NCI-H82 (cell line): Measurements from ENCODE around the gene RFX5.
"Not testable (repeated sequence)": the region's sequence is repeated elsewhere in the genome, so short reads cannot be mapped to it uniquely, and the experiment has no call there.

ENCODE experiments used
- DNase-seq: peaks from one replicate; lab custom pipeline; 2025; lab: John Stamatoyannopoulos, UW

Gene RFX5

DNA sequence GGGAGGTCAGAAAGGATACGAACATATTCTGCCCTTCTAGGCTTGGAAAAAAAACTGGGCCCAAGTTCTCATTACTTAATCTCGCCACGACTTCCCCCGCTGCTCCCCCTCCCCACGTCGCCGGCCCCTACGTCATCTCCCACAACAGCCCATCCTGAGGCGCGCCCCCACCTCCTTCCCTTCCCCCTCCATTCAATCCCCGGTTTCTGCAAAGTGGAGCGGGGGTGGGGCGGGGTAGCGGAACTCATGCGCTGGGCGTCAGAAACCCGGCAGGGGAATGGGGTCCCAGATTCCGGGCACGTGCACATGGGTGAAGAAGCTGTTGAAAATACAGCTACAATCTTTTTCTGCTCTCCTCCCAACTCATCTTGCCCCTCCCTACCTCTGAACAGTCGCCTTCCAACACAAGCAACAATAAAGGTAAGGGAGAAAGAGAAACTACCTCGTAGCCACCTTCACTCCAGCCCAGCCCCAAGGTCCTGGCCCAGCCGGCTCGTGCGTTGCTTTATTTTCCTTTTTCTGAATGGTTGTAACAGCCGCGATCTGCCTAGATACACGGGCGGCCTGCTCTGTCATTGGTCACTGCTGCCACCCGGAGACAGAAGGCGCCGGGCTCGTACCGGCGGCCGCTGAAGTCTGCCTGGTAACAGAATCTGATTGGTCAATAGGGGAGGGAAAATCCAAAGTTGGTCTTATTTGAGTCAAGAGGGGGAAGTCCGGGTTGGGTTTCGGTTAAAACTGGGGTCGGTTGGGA is at the start of gene RFX5:
TSS of gene RFX5 (minus strand) at position 484 of the 754 bp plus-strand sequence. CDS start 932 bp downstream, outside the sequence.
- DNase-seq: peak; percentile 100

DNA sequence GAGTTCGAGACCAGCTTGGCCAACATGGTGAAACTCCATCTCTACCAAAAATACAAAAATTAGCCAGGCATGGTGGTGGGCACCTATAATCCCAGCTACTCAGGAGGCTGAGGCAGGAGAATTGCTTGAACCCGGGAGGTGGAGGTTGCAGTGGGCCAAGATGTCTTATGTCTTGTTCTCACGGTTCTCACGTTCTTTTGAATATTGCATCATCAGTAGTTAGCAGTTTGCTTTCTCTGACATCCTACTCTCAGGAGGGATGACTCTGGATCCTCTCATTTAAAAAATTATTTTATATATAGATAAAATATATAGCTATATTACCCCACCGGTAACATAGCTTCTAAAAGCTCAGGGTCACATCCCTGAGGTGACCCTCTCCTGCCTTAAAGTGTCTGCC is 49.2 kb upstream of the RFX5 start:
- DNase-seq: not testable (repeated sequence)

DNA sequence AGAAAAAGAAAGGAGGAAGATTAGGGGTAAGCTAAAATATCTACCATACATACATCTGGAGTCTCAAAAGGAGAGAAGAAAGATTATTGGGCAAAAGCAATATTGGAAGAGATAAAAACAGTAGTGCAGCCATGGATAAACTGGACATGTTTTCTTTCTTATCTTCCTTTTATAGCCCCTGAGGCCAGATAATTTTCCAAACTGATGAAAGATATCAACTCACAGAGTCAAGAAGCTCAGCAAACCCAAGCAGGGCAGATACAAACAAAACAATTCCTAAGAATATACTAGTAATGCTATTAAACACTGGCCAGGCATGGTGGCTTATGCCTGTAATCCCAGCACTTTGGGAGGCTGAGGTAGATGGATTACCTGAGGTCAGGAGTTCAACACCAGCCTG is 46.5 kb upstream of the RFX5 start:
- no peak for DNase-seq

DNA sequence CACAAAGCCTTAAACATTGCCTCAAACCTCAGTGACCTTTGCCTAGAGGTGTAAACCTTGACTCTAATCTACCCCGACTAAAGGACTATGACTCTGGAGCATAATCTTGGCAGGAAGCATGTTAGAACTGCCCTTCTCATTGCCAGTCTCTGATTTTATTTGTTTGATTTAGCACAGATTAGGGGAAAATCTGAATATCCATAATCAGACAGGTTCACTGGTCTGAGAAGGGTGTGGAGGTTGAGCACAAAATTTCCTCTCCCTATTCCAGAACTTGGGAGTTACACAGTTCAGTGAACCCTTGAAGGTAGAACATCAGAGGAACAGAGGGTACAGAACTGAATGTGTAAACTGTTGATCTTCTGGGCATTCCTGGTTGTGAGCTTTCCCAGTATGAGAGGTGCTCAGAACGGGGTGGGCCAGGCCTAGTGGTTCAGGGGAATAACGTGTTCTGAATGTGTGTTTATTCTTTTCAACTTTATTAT is 44.1 kb upstream of the RFX5 start:
- no peak for DNase-seq

DNA sequence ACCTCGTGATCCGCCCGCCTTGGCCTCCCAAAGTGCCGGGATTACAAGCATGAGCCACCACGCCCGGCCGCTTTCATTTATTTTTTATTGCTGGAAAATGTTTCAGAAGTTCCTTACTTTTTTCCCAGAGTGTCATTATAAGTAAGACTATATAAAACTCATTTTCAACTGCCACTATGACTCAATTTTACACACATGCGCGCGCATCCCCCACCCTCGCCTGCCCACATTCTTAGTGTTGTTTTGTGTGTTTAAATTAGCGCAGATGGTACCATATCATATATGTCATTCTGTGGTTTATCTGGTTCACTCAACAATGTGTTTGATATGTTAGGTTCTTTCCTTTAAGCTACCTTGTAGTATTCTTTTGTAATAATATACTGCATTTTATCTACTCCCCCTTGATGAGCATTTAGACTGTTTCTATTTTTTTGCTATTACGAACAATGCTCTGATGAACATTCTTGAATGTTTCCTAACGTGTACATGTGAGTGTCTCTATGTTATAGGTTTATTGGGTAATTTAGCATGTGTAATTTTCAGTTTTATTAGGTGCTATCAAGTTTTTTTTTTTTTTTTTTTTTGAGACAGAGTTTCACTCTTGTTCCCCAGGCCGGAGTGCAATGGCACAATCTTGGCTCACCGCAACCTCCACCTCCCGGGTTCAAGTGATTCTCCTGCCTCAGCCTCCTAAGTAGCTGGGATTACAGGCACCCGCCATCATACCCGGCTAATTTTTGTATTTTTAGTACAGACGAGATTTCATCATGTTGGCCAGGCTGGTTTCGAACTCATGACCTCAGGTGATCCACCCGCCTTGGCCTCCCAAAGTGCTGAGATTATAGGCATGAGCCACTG is 43.4 kb upstream of the RFX5 start:
- DNase-seq: not testable (repeated sequence)

DNA sequence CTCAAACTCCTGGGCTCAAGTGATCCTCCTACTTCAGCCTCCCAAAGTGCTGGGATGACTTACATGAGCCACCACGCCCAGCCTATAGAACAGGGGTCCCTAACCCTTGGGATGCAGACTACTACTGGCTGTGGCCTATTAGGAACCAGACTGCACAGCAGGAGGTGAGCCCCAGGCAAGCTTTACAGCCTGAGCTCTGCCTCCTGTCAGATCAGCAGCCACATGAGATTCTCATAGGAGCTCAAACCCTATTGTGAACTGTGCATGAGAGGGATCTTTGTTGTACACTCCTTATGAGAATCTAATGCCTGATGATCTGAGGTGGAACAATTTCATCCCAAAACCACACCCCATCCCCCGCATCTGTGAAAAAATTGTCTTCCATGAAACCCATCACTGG is 39.0 kb upstream of the RFX5 start:
- no peak for DNase-seq

DNA sequence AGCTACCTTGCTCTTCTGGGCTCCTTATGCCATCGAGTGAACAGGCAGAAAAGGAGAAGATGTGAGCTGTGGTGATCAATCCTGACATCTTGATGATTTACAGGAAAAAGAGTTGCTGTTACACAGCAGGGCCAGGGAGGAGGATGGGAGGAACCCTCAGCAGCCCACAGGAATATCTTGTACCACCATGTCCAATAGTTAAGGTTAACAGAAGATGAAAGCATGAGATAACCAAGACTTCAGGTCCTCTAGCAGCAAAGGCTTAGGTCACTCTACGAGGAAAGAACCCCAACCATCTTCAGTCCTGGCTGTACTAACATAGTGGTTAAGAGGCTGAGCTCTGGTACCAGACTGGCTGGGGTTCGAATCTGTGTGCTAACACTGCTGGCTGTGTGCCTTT is 37.5 kb upstream of the RFX5 start:
- no peak for DNase-seq

DNA sequence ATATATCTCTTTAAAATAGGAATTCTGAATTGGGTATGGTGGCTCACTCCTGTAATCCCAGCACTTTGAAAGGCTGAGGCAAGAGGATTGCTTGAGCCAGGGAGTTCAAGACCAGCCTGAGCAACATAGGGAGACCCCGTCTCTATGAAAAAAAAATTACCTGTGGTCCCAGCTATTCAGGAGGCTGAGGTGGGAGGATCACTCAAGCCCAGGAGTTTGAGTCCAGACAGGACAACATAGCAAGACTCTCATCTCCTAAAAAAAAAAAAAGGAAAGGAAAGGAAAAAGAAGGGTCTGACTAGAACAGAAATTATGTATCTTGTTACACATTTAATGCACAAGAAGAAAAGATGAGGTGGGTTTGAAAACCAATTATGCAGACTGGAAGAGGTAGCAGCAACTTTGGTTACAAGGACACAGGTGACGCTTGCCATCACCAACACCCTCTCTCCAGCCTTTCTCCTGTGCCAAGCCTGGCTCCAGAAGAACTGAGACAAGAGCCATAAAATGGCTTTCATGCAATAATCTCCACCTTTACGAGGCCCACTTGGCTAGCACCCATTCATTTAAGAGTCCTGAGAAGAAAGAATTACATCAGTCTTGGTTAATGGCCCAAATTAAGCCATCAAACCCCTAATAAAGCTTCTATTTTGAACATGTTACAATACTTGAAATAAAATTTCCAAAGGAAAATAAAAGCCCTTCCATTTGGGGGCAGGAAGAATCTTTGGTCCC is 30.3 kb upstream of the RFX5 start:
- no peak for DNase-seq

DNA sequence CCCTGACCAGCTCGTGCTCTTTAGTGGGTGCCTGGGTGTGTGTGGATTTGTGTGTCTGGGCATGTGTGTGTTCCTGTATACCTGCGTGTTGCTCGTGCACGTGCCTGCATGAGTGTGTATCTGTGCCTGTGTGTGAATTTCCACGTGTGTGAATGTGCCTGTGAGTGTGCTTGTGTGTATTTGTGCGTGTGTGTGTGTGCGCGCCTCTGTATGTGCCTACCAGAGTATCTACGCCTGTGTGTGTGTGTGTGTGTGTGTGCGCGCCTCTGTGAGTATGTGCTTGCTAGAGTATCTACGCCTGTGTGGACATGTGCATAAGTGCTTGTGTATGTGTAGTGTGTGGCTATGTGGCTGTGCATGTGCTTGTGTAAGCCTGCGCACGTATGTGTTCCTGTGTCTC is 26.1 kb upstream of the RFX5 start:
- no peak for DNase-seq

DNA sequence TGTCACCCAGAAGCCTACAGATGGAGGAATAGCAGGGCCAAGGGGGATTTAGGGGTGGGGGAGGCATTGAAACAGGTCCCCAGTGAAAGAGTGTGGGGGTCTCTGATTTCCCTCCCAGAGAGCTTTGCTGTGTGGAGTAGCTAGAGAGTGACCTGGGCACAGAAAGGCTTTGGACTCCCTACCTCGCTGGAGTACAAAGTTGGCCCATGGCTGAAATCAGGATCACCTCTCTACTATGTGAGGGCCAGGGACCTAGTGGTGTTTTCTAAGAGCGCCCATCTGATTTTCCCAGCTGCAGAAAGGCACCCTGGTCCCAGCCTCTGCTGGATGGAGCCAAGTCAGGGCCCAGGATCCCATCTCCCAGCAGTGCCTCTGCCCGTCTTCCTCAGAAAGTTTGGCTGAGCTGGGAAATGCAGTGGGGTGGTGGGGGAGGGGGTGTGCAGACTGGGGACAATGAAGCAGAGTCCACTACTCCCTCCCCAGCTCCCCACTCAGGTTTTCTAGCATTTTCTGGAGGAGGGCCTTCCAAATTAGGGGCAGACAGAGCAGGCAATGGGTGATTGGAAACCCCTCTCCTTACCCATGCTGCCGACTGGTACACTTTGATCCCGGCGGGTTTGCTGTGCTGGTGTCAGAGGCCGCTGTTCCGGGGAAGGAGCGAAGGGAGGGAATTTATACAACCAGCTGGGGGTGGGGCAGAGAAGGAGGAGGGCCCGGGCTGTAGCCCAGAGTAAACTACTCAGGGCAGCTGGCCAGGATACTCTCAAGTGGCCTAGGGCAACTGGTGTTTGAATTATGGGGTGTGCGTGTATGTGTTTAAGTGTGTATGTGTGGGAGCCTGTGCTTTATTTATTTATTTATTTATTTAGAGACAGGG is 25.2 kb upstream of the RFX5 start, which contains the start of gene SELENBP1:
TSS of gene SELENBP1 (minus strand) at position 648 of the 877 bp plus-strand sequence. CDS start at position 584, 64 bp downstream.
- DNase-seq: peak; percentile 75

DNA sequence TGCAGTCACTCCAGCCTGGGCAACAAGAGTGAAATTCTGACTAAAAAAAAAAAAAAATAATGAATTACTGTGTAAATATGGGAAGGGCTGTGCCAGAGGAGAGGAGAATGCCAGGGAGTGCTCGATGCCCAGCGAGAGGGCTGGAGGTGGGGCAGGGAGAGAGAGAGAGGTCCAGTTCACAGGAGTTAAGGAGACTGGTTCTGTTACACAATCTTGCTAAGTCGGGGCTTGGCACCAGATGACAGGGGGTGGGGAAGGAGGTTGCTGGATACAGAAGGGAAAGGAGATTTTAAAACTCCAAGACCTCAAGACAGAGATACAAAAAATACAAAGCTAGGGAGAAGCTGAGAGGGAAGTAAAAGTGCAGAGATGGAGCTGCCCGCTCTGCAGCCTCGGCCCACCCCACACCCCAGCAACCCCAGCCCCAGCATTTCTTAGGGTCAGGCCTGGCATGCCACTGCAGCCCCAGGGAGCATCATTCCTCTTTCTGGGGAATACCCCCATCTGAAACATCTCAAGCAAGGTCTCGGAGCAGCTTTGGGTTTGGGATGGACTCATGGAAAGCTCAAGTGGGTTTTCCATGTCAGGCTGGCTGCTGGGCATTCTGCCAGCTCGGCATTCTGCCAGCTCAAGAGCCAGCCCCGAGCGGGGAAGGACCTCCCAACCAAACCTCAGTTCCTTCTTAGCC is 24.5 kb upstream of the RFX5 start:
- DNase-seq: peak; percentile 83

DNA sequence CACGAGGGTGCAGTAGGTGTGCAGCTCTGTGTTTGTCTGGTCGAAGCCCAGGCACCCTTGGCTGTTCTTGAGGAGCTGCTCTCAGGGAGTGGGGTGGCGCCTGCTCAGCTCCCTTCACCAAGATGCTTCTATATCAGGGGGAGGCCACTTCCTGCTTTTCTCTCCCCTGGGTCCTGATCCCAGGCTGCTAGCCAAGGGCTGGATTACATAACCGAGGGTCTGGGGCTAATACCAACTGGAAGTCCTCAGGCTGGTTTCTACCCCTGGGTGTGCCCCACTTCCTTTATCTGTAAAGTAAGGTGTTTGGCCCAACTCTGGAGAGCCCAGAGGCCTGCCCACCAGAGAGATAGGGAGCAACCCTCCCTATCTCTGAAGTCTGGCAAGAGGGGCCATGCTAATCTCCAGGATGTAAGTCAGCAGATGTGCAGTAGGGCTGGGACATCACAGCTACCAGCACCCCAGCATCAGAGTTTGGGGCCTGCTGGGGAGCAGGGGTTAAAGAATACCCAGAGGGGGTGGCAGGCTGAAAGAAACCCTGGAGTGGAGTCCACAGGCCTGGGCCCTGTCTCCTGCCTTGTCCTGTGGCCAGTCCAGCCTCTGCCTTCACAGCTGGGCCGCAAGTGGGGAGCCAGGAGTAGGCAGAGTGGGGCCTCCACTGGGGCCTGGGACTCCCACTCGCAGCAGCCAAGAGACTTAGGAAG is 23.3 kb upstream of the RFX5 start:
- peak; percentile 23 for DNase-seq

DNA sequence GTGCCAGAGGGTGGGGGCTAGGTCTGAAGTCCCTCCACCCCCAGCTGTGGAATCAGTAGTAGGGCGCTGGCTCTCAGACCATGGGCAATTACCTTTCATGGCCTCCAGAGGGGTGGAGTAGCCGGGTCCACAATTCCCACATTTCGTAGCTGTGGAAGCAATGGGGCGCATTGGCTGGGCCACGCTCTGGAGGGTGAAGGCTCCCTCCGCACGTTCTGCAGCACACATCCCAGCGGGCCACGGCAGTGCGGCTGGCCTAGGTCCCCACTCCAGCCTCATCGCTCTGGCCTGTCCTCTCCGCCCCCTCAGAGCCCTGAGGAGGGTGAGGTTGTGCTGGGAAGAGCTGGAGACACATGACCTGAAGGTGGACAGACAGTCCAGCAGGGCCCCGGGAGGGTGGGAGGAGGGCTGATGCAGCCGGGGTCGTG is 22.6 kb upstream of the RFX5 start:
- no peak for DNase-seq

DNA sequence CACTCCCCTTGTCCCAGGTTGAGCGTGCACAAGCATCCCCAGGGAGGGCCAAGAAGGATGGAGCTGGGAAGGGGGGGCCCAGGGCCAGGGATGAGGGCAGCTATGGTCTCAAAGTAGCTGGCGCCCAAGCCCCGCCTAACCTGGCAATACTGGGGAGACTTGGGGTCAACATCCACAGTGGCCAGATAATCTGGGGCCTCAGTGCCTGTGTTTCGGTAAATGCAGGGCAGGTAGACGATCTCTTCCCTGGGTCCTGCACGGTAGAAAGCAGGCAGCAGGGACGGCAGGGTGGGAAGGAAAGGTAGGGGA is 22.2 kb upstream of the RFX5 start:
- DNase-seq: no peak

DNA sequence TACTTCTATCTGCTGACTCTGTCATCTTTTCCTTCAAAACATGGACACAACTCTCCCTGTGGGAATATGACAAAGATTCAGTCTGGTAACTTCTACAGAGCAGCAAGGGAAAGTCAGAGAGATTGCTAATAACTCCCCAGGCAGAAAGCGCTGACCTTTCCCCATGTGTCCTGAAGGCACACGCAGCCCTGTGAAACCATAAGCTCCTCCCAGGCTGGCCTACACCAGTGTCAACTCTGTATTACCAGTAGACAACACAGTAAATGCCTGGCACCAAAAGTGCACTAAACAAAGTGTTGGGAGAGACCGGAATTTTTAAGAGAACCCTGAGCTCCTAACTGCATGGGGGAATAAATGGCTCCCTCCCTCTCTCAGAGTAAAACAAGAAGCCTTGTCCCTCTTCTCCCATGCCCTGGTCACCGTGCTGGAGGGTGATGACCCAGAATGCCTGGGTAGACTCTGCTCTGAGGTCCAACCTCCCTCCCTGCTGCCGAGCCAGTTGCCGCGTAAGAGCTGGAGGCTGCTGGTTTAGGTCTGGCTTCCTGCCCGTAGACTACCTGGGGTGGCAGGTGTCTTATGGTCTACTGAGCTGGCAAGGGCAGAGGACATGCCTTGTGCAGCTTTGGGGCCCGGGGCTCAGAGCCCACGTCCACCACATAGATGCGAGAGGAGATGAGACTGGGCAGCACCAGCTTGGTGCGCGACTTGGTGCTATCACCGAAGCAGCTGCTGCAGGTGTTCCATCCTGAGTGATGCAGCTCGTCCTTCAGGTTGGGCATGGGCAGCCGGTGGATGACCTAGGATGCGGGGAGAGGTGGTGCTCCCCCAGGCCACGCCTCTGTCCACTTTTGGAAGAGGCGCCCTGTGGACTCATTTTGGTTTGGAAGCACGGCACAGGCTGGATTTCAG is 21.6 kb upstream of the RFX5 start:
- no peak for DNase-seq

DNA sequence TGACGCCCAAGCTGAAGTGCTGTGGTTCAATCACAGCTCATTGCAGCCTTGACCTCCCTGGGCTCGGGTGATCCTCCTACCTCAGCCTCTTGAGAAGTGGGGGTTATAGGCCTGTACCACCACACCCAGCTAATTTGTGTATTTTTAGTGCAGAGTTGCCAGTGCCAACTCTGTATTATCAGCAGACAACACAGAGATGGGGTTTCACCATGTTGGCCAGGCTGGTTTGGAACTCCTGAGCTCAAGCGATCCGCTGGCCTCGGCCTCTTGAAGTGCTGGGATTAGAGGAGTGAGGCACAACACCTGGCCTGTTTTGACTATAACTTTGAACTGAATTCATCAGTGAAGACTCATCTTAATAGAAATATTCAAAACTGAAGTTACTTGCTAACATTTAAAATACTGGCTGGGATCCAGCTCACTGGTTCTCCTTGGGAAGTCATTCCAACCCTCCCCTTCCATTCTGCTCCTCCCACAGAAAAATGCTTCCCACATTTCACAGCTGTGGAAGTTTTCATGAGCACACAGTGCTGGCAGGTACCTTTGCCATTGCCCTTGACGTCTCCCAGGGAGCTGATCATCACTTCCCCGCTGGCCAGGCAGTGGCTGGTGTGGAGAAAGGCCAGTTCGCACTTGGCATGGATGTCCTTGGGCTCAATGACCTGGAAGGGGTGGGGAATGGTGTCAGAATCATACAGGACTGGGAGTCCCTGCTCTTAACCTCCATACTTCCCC is 20.8 kb upstream of the RFX5 start:
- DNase-seq: no peak

DNA sequence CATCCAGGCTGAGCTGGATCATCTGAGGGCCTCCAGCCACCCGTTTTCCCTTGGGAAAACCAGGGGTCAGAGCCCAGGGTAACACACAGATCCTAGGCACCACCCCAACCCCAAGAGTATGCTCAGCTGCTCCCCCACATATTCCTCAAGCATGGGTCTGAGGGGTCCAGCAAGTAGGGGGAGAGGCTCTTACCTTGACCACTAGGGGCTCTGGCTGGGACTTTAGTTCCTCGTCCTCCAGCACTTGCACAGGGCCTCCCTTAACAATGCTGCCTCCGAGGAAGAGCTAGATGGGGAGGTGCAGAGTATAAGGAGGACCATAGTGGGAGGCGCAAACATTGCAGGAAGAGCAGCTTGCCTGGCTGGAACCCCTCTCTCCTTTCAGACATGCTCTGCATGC is 17.9 kb upstream of the RFX5 start:
- no peak for DNase-seq
